Measurements from ENCODE around the gene GABARAP. TPM values are rescaled to one million over a fixed set of nuclear protein-coding genes. Genes with fewer than 3 reads are reported as not detected.

GABARAP gene
- total RNA-seq, 1 experiment from 2014 or later: 228 TPM

GRCh38 chr17:7290685-7291084, 48.4 kb upstream of the GABARAP start:
- Mint-ChIP-seq H3K27ac (no peak overlapping the region), H3K4me3 (no peak overlapping the region), H3K9me3 (no peaks in the 10 kb centered on the region), H3K36me3 (no peaks in the 10 kb centered on the region; the same call in 1 of the 2 replicates), H3K4me1 (peaks cover 25% of the 10 kb centered on the region), H3K27me3 (ENCODE audit: low read depth) (peaks cover 35% of the 10 kb centered on the region)
- DNase-seq (ENCODE audit: low spot score) (no peak), ATAC-seq (no peak)
- ChIA-PET CTCF (interaction anchor here (5.4 kb wide), 1 partner anchor 10 kb away, joined by 61 read pairs; the partner anchor contains the start of gene SLC2A4), POLR2A (interaction anchor here (0.6 kb wide), 1 partner anchor 284 kb away, joined by 3 read pairs; no protein-coding TSS in a partner anchor)
- TF ChIP-seq E2F5 (CRISPR knock-in tag; IDR thresholded peaks at IDR 0.05) (no peak), ZNF138 (CRISPR knock-in tag; conservative IDR thresholded peaks at IDR 0.05) (no peak), NR1H2 (CRISPR knock-in tag; IDR thresholded peaks at IDR 0.05) (no peak), PREB (CRISPR knock-in tag; IDR thresholded peaks at IDR 0.05; ENCODE audit: borderline replicate concordance) (no peak), ZNF232 (CRISPR knock-in tag; IDR thresholded peaks at IDR 0.05) (no peak), HMGXB4 (CRISPR knock-in tag; IDR thresholded peaks at IDR 0.05) (no peak), ZNF423 (CRISPR knock-in tag; IDR thresholded peaks at IDR 0.05) (no peak), RORB (CRISPR knock-in tag; IDR thresholded peaks at IDR 0.05) (no peak), TP53 (CRISPR knock-in tag; IDR thresholded peaks at IDR 0.05) (no peak), TCF7 (CRISPR knock-in tag; IDR thresholded peaks at IDR 0.05; ENCODE audit: low read depth) (no peak), TEAD1 (CRISPR knock-in tag; IDR thresholded peaks at IDR 0.05) (no peak), ZMAT4 (CRISPR knock-in tag; IDR thresholded peaks at IDR 0.05) (no peak), OVOL2 (CRISPR knock-in tag; IDR thresholded peaks at IDR 0.05; ENCODE audit: borderline replicate concordance) (no peak), JAZF1 (CRISPR knock-in tag; IDR thresholded peaks at IDR 0.05) (no peak), TEAD4 (CRISPR knock-in tag; IDR thresholded peaks at IDR 0.05) (no peak), ATF6 (CRISPR knock-in tag; IDR thresholded peaks at IDR 0.05) (no peak), FOXK1 (CRISPR knock-in tag; IDR thresholded peaks at IDR 0.05) (no peak), JUN (CRISPR knock-in tag; IDR thresholded peaks at IDR 0.05) (no peak), STAT6 (CRISPR knock-in tag; conservative IDR thresholded peaks at IDR 0.05; ENCODE audit: low read depth) (no peak), SOX15 (CRISPR knock-in tag; IDR thresholded peaks at IDR 0.05) (no peak)

Data from WTC11 (cell line).